PC-3 (cell line): ENCODE results near the gene TBC1D2.

ENCODE experiments used
- EZH2 ChIP-seq: fragments of 300-600 bp; sonication (generic); IDR thresholded peaks from one replicate; pipeline ENCODE4 v1.6.1; 2017; ENCODE audit warnings: antibody characterized with exemption, mild to moderate bottlenecking, low read length; ENCODE audit not compliant: unreplicated experiment
- EZH2phosphoT487 ChIP-seq: fragments of 300-600 bp; sonication (generic); IDR thresholded peaks from 2 replicates; pipeline ENCODE4 v1.6.1; 2018; ENCODE audit warnings: mild to moderate bottlenecking, antibody characterized with exemption, low read length, borderline replicate concordance
- TF ChIP-seq, protein P1 (sequence below): fragments of 300-600 bp; sonication (generic); conservative IDR thresholded peaks from 2 replicates; pipeline ENCODE4 v1.5.1; 2017; ENCODE audit warnings: antibody characterized with exemption, low read depth, mild to moderate bottlenecking, low read length

DNA sequence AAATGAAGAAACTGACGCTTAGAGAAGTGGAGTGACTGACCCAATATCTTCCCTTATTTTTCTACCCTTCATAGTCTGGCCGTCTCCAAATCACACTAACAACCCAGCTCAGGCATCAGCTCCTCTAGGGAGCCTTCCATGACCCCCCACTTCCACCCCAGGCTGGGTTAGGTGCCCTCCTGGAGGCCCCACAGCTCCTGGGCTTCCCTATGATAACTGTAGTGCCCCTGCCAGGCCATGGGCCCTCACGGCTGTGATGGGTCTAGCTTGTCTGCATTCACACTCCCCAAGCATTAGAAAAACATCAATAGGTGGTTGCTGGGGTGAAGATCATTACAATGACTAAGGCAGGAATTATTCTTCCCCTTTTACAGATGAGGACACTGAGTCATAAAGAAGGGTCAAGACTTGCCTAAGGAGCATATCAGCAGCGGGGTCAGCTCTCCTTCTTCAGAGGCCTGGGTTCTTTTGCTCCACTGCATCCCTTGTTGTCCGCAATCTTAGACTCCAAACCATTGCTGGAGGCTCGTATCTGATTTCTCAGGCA is 70.4 kb downstream of the TBC1D2 start:
- TF ChIP-seq EZH2phosphoT487 (no peak), EZH2 (no peak)
- TF ChIP-seq, protein P1, sequence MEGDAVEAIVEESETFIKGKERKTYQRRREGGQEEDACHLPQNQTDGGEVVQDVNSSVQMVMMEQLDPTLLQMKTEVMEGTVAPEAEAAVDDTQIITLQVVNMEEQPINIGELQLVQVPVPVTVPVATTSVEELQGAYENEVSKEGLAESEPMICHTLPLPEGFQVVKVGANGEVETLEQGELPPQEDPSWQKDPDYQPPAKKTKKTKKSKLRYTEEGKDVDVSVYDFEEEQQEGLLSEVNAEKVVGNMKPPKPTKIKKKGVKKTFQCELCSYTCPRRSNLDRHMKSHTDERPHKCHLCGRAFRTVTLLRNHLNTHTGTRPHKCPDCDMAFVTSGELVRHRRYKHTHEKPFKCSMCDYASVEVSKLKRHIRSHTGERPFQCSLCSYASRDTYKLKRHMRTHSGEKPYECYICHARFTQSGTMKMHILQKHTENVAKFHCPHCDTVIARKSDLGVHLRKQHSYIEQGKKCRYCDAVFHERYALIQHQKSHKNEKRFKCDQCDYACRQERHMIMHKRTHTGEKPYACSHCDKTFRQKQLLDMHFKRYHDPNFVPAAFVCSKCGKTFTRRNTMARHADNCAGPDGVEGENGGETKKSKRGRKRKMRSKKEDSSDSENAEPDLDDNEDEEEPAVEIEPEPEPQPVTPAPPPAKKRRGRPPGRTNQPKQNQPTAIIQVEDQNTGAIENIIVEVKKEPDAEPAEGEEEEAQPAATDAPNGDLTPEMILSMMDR: no peak
